PC-9 (cell line): Measurements from ENCODE around the gene COPZ2. TPM values are rescaled to one million over a fixed set of nuclear protein-coding genes. Genes with fewer than 3 reads are reported as not detected.

ENCODE experiments used
- BruUV-seq: library from RNA; stranded (reverse); fragments of 400-500 nt; replicated peaks from 2 replicates; lab custom pipeline; 2021; lab: Mats Ljungman, UMichigan
- CTCF ChIA-PET: fragments of 300-600 bp; sonication (Branson Sonifier 250); formaldehyde crosslinking; loops from one replicate; lab custom pipeline; 2022; ENCODE audit warnings: antibody characterized with exemption; lab: Charles Lee
- POLR2A ChIA-PET: fragments of 300-600 bp; sonication (Branson Sonifier 250); formaldehyde crosslinking; loops from one replicate; lab custom pipeline; 2022; ENCODE audit warnings: antibody characterized with exemption; ENCODE audit not compliant: unreplicated experiment; lab: Charles Lee
- DNase-seq, 2 experiments: peaks; one replicate each; pipeline versions ENCODE4 v3.0.0 to v3.0.0-alpha.2; 2015 to 2022; ENCODE audit warnings: mixed read lengths in 1 of 2
- H2AFZ ChIP-seq: fragments of 200-600 bp; sonication (generic); 2 replicates; pipeline ENCODE4 v1.8.1; 2017; ENCODE audit warnings: antibody characterized with exemption
- H3F3A ChIP-seq: fragments of 200-600 bp; sonication (generic); 2 replicates; pipeline ENCODE4 v1.8.1; 2017; ENCODE audit warnings: antibody characterized with exemption, mild to moderate bottlenecking, low read depth; ENCODE audit not compliant: insufficient read depth
- H3K27ac ChIP-seq: fragments of 200-600 bp; sonication (generic); 2 replicates; pipeline ENCODE4 v1.6.1; 2016; ENCODE audit warnings: mixed run types
- H3K27me3 ChIP-seq: fragments of 200-600 bp; sonication (generic); 2 replicates; pipeline ENCODE4 v1.6.1; 2016; ENCODE audit warnings: low read depth, mixed run types; ENCODE audit not compliant: insufficient read depth
- H3K36me3 ChIP-seq: fragments of 200-600 bp; sonication (generic); 2 replicates; pipeline ENCODE4 v1.6.1; 2016; ENCODE audit warnings: low read depth, mixed run types
- H3K4me1 ChIP-seq: fragments of 200-600 bp; sonication (generic); replicated peaks from 2 replicates; pipeline ENCODE4 v1.6.1; 2016; ENCODE audit warnings: mixed run types; ENCODE audit not compliant: insufficient read depth
- H3K4me2 ChIP-seq: fragments of 200-600 bp; sonication (generic); 2 replicates; pipeline ENCODE4 v1.6.1; 2017; ENCODE audit warnings: mixed run types
- H3K4me3 ChIP-seq: fragments of 200-600 bp; sonication (generic); 2 replicates; pipeline ENCODE4 v1.6.1; 2016; ENCODE audit warnings: mixed run types
- H3K79me2 ChIP-seq: fragments of 200-600 bp; sonication (generic); 2 replicates; pipeline ENCODE4 v1.6.1; 2017; ENCODE audit warnings: low read depth, mixed run types
- H3K9me2 ChIP-seq: fragments of 200-600 bp; sonication (generic); 2 replicates; pipeline ENCODE4 v1.8.1; 2017; ENCODE audit warnings: mild to moderate bottlenecking; ENCODE audit not compliant: insufficient read depth
- H3K9me3 ChIP-seq: fragments of 200-600 bp; sonication (generic); 2 replicates; pipeline ENCODE4 v1.8.1; 2016; ENCODE audit warnings: low read depth; ENCODE audit not compliant: insufficient read depth
- H4K20me1 ChIP-seq: fragments of 200-600 bp; sonication (generic); 2 replicates; pipeline ENCODE4 v1.8.1; 2017; ENCODE audit not compliant: insufficient read depth
- CTCF ChIP-seq: fragments of 200-600 bp; sonication (generic); conservative IDR thresholded peaks from 2 replicates; pipeline ENCODE4 v1.6.1; 2017; ENCODE audit warnings: mixed run types, antibody characterized with exemption, mild to moderate bottlenecking, moderate library complexity
- EZH2 ChIP-seq: fragments of 200-600 bp; sonication (generic); IDR thresholded peaks from 2 replicates; pipeline ENCODE4 v1.8.0; 2017; ENCODE audit warnings: antibody characterized with exemption, low read depth
- intact Hi-C: fragments of 100-400 bp; cut with micrococcal nuclease; formaldehyde crosslinking; loops from one replicate; pipeline ENCODE4 v1.10.0; 2022; ENCODE audit not compliant: unreplicated experiment
- total RNA-seq: library from RNA; stranded (reverse); gene quantifications from 2 replicates; pipeline ENCODE4 v1.2.3, GENCODE V29; 2021

COPZ2 gene
- total RNA-seq, 1 experiment from 2014 or later, result 2.6 TPM

GRCh38 chr17:48026502-48027321 is 10.9 kb downstream of the COPZ2 start:
- TF ChIP-seq CTCF (peak; percentile 98), EZH2 (no peak)
- Histone ChIP-seq H3K4me1 (peaks cover 27% of the 10 kb centered on the region), H3K79me2 (no peaks in the 10 kb centered on the region), H3K9me3 (no peaks in the 10 kb centered on the region), H3K27me3 (no peaks in the 10 kb centered on the region; the same call in 1 of the 2 replicates), H2AFZ (no peak overlapping the region), H3K36me3 (no peaks in the 10 kb centered on the region), H3F3A (peaks cover 31% of the 10 kb centered on the region), H3K27ac (peak overlapping the region; percentile 75), H3K4me2 (peak overlapping the region; percentile 100), H4K20me1 (no peaks in the 10 kb centered on the region), H3K4me3 (peak overlapping the region; percentile 67; the same call in 1 of the 2 replicates), H3K9me2 (no peaks in the 10 kb centered on the region)
- BruUV-seq, result no TSS peak
- POLR2A ChIA-PET, result interaction anchor here (0.6 to 0.7 kb wide), 2 partner anchors 378 to 556 kb away, joined by 3 to 8 read pairs; no protein-coding TSS in a partner anchor
- peak; percentile 80 to 83 for DNase-seq
- CTCF ChIA-PET, result interaction anchor here (0.7 to 1.2 kb wide), 3 partner anchors 40 to 205 kb away, joined by 3 read pairs; partner anchors contain the start of genes OSBPL7 and SNX11
- intact Hi-C loops, result loop anchor here (1.0 to 10.0 kb wide), 8 partner anchors 22 to 1008 kb away; partner anchors contain the start of gene NFE2L1

- Histone ChIP-seq H3K4me1 (peaks cover 27% of the 10 kb centered on the region), H3K36me3 (no peaks in the 10 kb centered on the region), H3K4me3 (peak overlapping the region; percentile 67; the same call in 1 of the 2 replicates), H4K20me1 (no peaks in the 10 kb centered on the region), H2AFZ (peak overlapping the region; percentile 86; the same call in 1 of the 2 replicates), H3K27ac (peak overlapping the region; percentile 75), H3F3A (peaks cover 31% of the 10 kb centered on the region), H3K9me2 (no peaks in the 10 kb centered on the region), H3K9me3 (no peaks in the 10 kb centered on the region), H3K4me2 (peak overlapping the region; percentile 100), H3K27me3 (no peaks in the 10 kb centered on the region), H3K79me2 (no peaks in the 10 kb centered on the region)
- ChIA-PET POLR2A (interaction anchor here (0.6 to 0.7 kb wide), 2 partner anchors 21 to 377 kb away, joined by 3 read pairs; no protein-coding TSS in a partner anchor), CTCF (interaction anchor here (0.6 to 1.3 kb wide), 5 partner anchors 32 to 104 kb away, joined by 3 to 4 read pairs (median 3); no protein-coding TSS in a partner anchor)
- intact Hi-C loops, result loop anchor here (1.0 to 10.0 kb wide), 10 partner anchors 22 to 1009 kb away; partner anchors contain the start of gene NFE2L1
- BruUV-seq, result no TSS peak
- no peak for TF ChIP-seq EZH2
- TF ChIP-seq CTCF, result no peak
- DNase-seq, result peak; percentile 49 to 96
These were observed 11.6 kb downstream of the COPZ2 start for GRCh38 chr17:48025904-48026501.
